ENCODE measurements around the gene NMNAT2. TPM values are rescaled to one million over a fixed set of nuclear protein-coding genes. Genes with fewer than 3 reads are reported as not detected.

Gene NMNAT2
- total RNA-seq, 4 donors from 2014 or later = 0.60 to 1.7 (median 0.92) TPM

GRCh38 chr1:183391863-183392262 is 26.3 kb downstream of the NMNAT2 start:
- no peak for DNase-seq (ENCODE audit: low spot score in 2 of 2)
- Histone ChIP-seq H3K9me3 (no peaks in the 10 kb centered on the region), H3K4me3 (no peak overlapping the region), H3K36me3 (no peaks in the 10 kb centered on the region), H3K27ac (no peak overlapping the region), H3K4me1 (no peaks in the 10 kb centered on the region), H3K27me3 (no peaks in the 10 kb centered on the region)
- no peak for TF ChIP-seq CTCF (IDR thresholded peaks at IDR 0.05)
- no peak for TF ChIP-seq POLR2A (IDR thresholded peaks at IDR 0.05)
- TF ChIP-seq EP300 (IDR thresholded peaks at IDR 0.05) = no peak
- 72 to 89% methylated on average over 1 of the region's 1 CpG for WGBS, 2 donors

- Histone ChIP-seq H3K4me1 (no peaks in the 10 kb centered on the region), H3K27ac (no peak overlapping the region), H3K9me3 (no peaks in the 10 kb centered on the region), H3K4me3 (no peak overlapping the region), H3K27me3 (no peaks in the 10 kb centered on the region), H3K36me3 (no peaks in the 10 kb centered on the region)
- WGBS, 2 donors = 41 to 52% methylated on average over 3 of the region's 3 CpGs
- TF ChIP-seq EP300 (IDR thresholded peaks at IDR 0.05) (no peak), CTCF (IDR thresholded peaks at IDR 0.05) (no peak), POLR2A (IDR thresholded peaks at IDR 0.05) (no peak)
- DNase-seq (ENCODE audit: low spot score in 2 of 2) = no peak
These were observed 27.6 kb downstream of the NMNAT2 start for GRCh38 chr1:183390561-183390960.

- Histone ChIP-seq H3K27ac (no peak overlapping the region), H3K27me3 (no peaks in the 10 kb centered on the region), H3K4me3 (no peak overlapping the region), H3K36me3 (no peaks in the 10 kb centered on the region), H3K9me3 (no peaks in the 10 kb centered on the region), H3K4me1 (no peaks in the 10 kb centered on the region)
- no peak for DNase-seq (ENCODE audit: low spot score in 2 of 2)
- no peak for TF ChIP-seq EP300 (IDR thresholded peaks at IDR 0.05)
- no peak for TF ChIP-seq CTCF (IDR thresholded peaks at IDR 0.05)
- TF ChIP-seq POLR2A (IDR thresholded peaks at IDR 0.05) = no peak
- WGBS, 2 donors = 54 to 58% methylated on average over 6 of the region's 6 CpGs
These were observed 29.4 kb downstream of the NMNAT2 start for GRCh38 chr1:183388735-183389134.

- no peak for DNase-seq (ENCODE audit: low spot score in 2 of 2)
- no peak overlapping the region for H3K4me3 ChIP-seq
- 73 to 75% methylated on average over 6 of the region's 6 CpGs for WGBS, 2 donors
- H3K27me3 ChIP-seq = no peaks in the 10 kb centered on the region
- TF ChIP-seq CTCF (IDR thresholded peaks at IDR 0.05) (no peak), EP300 (IDR thresholded peaks at IDR 0.05) (no peak), POLR2A (IDR thresholded peaks at IDR 0.05) (no peak)
- no peaks in the 10 kb centered on the region for H3K4me1 ChIP-seq
- H3K27ac ChIP-seq = no peak overlapping the region
- no peaks in the 10 kb centered on the region for H3K9me3 ChIP-seq
- no peaks in the 10 kb centered on the region for H3K36me3 ChIP-seq
These were observed 32.6 kb downstream of the NMNAT2 start for GRCh38 chr1:183385340-183386144.

- H3K9me3 ChIP-seq = no peaks in the 10 kb centered on the region
- no peaks in the 10 kb centered on the region for H3K36me3 ChIP-seq
- no peak overlapping the region for H3K27ac ChIP-seq
- no peak for DNase-seq (ENCODE audit: low spot score in 2 of 2)
- no peaks in the 10 kb centered on the region for H3K27me3 ChIP-seq
- no peaks in the 10 kb centered on the region for H3K4me1 ChIP-seq
- 48 to 52% methylated on average over 2 of the region's 2 CpGs for WGBS, 2 donors
- H3K4me3 ChIP-seq = no peak overlapping the region
- TF ChIP-seq POLR2A (IDR thresholded peaks at IDR 0.05) = no peak
- TF ChIP-seq EP300 (IDR thresholded peaks at IDR 0.05) = no peak
- TF ChIP-seq CTCF (IDR thresholded peaks at IDR 0.05) = no peak
These were observed 38.2 kb downstream of the NMNAT2 start for GRCh38 chr1:183379951-183380350.
